H1 (cell line): ENCODE results near the gene CHMP4A. TPM values are rescaled to one million over a fixed set of nuclear protein-coding genes. Genes with fewer than 3 reads are reported as not detected.
A peak's percentile ranks its signal among the peaks of the same experiment; 100 is the strongest.

Experiments used
- ASH2L ChIP-seq: fragments of 200-600, 300-600 bp; sonication (generic); IDR thresholded peaks from one replicate; pipeline ENCODE4 v1.7.1; 2017; ENCODE audit warnings: low read length
- CTCF ChIP-seq, 3 experiments: IDR thresholded peaks; 1 replicate in 2 of 3; 2 replicates in 1 of 3; pipeline versions ENCODE4 v1.5.1 to v1.6.1; 2011; ENCODE audit warnings: low read length in 3 of 3, mild to moderate bottlenecking in 3 of 3, inconsistent platforms in 2 of 3, low read depth in 1 of 3, moderate library complexity in 1 of 3; ENCODE audit not compliant: insufficient read depth in 1 of 3; ENCODE audit errors: control extremely low read depth in 1 of 3
- E2F6 ChIP-seq: IDR thresholded peaks from 2 replicates; pipeline ENCODE4 v1.6.1; 2012; ENCODE audit warnings: inconsistent platforms
- KDM1A ChIP-seq: fragments of 200-600, 300-600 bp; sonication (generic); IDR thresholded peaks from 2 replicates; pipeline ENCODE4 v1.7.1; 2016; ENCODE audit warnings: mild to moderate bottlenecking, low read length, borderline replicate concordance
- KDM5A ChIP-seq: fragments of 200-600 bp; IDR thresholded peaks from 2 replicates; pipeline ENCODE4 v1.7.1; 2012; ENCODE audit warnings: mild to moderate bottlenecking, low read length, inconsistent platforms, mixed read lengths
- MAFK ChIP-seq: IDR thresholded peaks from 2 replicates; pipeline ENCODE4 v1.6.1; 2012; ENCODE audit warnings: low read depth, mild to moderate bottlenecking, improper control_type of control experiment, low read length
- POLR2A ChIP-seq, 2 experiments: IDR thresholded peaks; 1 replicate in 1 of 2; 2 replicates in 1 of 2; pipeline ENCODE4 v1.6.1; 2011; ENCODE audit warnings: low read depth in 2 of 2, low read length in 2 of 2, mild to moderate bottlenecking in 2 of 2; ENCODE audit errors: control extremely low read depth in 1 of 2
- RXRA ChIP-seq: IDR thresholded peaks from 2 replicates; pipeline ENCODE4 v1.6.1; 2011; ENCODE audit warnings: low read depth, mild to moderate bottlenecking, low read length, moderate library complexity; ENCODE audit not compliant: insufficient read depth
- SIX5 ChIP-seq: IDR thresholded peaks from 2 replicates; pipeline ENCODE4 v1.6.1; 2011; ENCODE audit warnings: mild to moderate bottlenecking, low read depth, low read length
- polyA plus RNA-seq, 7 experiments: library from polyadenylated mRNA; depleted of rRNA in 3 of 7; stranded (reverse) in 5 of 7; unstranded in 2 of 7; fragments of >200 nt in 5 of 7; fragments of 200-250 nt in 2 of 7; gene quantifications; 1 replicate in 5 of 7; 2 replicates in 1 of 7; 4 replicates in 1 of 7; pipeline versions ENCODE4 v1.2.1 to v1.2.3, GENCODE V29; 2011 to 2013; ENCODE audit warnings: missing spikeins in 2 of 7, mixed read lengths in 2 of 7
- total RNA-seq: library from RNA; stranded (reverse); fragmentation: NEBNext Ultra II Directional; extraction: Animal tissue kit (Norgen Biotek cat#: 25700); gene quantifications from 2 replicates; pipeline ENCODE4 v1.2.1, GENCODE V29; 2021

The CHMP4A gene
- total and polyA plus RNA-seq, 2 of the 8 experiments (the other 6 are each of a cell fraction or from before 2014, with no cell fraction given) = 32.9 to 37.6 TPM

- TF ChIP-seq KDM5A = 0 out of 2 replicates have a peak, but pooled peaks have one; percentile 43
- TF ChIP-seq KDM1A = no peak
- no peak for TF ChIP-seq RXRA
- no peak for TF ChIP-seq SIX5
- peak; percentile 71 for TF ChIP-seq ASH2L
- TF ChIP-seq POLR2A (IDR thresholded peaks at IDR 0.05; ENCODE audit: control extremely low read depth in 1 of 2, low read depth in 2 of 2, low read length in 2 of 2) = peak; percentile 25 to 33; a peak in 1 of 3 replicates
- no peak for TF ChIP-seq CTCF (IDR thresholded peaks at IDR 0.05; ENCODE audit: control extremely low read depth in 1 of 3, insufficient read depth in 1 of 3, low read depth in 1 of 3, low read length in 3 of 3)
- no peak for TF ChIP-seq MAFK
- TF ChIP-seq E2F6 = peak; percentile 68
These were observed 19.6 kb upstream of the CHMP4A start, which contains the start of gene GMPR2 (continued) for GRCh38 chr14:24232645-24233537.
